NCI-H1694 (cell line): ENCODE measurements around the gene MYO5B.
A peak's percentile ranks its signal among the peaks of the same experiment; 100 is the strongest.

Experiments used
- DNase-seq: peaks from one replicate; lab custom pipeline; 2025; lab: John Stamatoyannopoulos, UW

Gene MYO5B

GRCh38 chr18:50011813-50012435 lies 183.0 kb downstream of the MYO5B start:
- DNase-seq: no peak

GRCh38 chr18:50009773-50010335 lies 185.1 kb downstream of the MYO5B start:
- DNase-seq: peak; percentile 64

DNA sequence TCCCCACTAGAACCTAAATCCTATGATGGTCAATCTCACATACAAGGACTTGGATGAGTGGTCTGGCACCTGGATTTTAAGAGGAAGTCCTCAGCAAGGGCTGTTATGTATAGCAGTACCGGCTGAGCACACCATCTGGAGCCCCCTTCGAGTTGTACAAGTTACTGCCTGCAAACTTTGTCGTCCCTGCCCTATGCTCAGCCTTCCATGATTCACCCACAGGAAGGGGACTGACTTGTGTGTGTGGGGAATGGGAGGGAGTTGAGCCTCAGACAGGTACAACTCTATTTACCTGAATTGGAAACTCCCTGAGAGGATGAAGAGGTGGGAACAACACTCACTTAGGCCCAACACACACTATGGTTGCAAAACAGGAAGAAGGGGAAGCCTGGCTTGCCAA lies 186.6 kb downstream of the MYO5B start:
- DNase-seq: no peak

DNA sequence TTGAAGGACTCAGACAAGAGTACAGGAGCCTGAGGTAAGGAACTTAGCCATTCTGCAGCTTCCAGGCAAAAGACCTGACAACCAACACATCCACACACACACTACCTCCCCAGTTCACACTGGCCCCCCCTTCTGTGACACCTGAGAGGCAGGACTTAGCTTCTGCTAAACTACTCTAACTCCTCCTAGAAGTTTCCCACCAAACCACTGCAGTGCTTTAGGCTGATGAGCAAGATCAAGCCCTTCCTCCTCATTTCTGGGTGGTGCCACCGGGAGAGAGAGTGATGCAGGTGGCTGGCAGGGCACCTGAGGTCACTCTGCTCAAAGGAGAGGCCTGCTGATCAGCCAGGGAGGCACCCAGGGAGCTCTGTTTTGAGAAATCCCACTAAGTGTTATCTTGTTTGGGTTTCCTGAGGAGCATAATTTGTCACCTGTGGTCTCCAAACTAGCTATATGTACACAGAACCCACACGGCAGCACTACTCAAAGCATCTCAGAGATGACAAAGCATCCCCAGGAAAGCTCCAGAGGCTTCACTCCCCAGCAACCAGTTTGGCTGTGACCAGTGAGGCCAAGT lies 188.4 kb downstream of the MYO5B start:
- no peak for DNase-seq

DNA sequence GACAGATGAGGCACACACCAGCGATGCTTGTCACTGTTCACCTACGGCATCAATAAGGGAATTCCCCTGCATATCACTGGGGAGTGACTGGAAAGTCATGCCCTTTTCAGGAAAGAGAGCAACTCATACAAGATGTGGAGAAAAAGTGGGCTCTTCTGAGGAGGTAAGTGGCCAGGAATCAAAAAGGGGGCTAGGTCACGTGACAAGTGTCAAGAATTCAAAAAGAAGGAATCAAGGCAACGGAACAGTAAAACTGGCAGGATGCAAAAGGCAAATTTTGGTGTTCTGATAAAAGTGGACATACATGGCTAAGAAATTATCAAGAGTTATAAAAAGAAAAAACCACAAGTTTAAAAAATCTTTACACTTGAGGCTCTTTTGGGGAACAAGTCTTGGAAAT lies 190.9 kb downstream of the MYO5B start:
- no peak for DNase-seq

GRCh38 chr18:50002781-50003180 lies 192.2 kb downstream of the MYO5B start:
- no peak for DNase-seq

DNA sequence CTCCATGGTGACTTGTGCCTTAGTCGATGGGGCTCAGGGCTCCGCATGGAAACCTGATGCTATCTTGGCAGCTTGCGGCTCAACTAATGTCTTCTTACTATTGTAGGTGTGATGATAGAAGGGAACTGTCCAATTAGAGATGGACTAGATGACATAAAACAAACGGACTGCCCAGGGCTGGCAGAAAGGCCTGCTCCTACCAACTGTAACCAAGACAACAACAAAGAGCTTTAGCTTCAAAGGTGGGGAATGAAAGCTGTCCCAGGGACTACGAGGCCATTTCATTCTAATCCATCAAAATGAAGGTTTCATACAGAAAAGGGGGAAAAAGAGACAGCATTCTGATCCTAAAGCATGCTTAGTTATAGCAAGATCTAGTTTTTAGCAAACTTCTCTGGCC lies 194.7 kb downstream of the MYO5B start:
- DNase-seq: no peak

- no peak for DNase-seq
These were observed 195.8 kb downstream of the MYO5B start for GRCh38 chr18:49999128-49999527.

GRCh38 chr18:49997558-49997957 lies 197.4 kb downstream of the MYO5B start:
- DNase-seq: no peak

GRCh38 chr18:49994410-49994809 lies 200.5 kb downstream of the MYO5B start:
- DNase-seq: no peak

GRCh38 chr18:49993299-49993698 lies 201.6 kb downstream of the MYO5B start:
- no peak for DNase-seq

DNA sequence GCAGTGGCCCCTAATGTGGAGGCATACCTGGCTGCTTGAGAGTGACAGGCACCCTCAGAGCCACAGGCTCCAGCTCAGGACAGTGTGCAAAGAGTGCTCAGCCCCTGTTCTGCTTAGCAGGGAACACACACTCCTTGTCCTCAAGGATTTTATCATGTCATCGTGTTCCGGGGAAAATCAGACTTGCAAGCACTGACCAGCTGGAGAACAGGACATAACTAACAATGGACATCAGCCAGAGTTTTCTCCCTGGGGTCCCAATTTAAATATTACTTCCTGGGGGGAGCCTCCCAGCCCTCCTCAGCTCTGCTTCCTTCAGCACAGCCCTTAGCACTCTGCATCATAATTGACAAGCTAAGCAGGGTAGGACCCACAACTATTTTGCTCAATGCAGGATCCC lies 206.2 kb downstream of the MYO5B start:
- DNase-seq: no peak

DNA sequence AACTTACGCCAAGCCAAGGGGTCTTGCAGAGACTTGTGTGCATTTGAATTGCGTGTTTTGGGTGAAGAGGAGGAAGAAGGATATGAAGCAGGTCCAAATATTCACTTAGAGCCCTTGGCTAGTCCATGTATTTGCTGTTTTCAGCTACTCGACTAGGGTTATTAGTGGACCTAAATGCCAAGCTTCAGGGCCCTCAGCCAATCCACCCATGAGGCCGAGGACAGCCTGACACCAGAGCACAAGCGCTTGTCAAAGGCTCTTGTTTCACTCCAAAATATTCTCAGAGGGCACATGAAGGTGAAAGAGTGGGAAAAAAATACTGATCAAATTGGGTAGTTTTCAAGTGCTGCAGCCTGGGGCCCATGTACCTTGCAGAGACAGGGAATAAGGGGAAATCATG lies 206.8 kb downstream of the MYO5B start:
- no peak for DNase-seq

DNA sequence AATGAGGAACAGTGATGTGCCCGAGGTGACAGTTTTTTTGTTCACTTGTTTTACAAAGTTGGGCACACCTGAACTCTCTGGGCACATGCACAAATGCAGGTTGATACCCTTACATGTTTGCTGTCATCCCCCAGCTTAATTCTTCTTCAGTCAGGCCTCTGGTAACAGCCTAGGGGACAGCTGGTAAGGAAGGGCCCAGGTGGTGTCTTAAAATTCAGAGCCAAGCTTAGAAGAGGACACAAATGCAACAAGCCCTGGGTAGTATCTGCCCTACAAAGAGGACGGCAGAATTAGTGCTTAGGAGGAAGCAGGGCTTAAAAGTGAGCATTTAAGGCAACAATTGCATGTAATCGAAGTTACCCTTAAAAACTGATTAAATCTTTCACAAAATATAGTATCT lies 209.7 kb downstream of the MYO5B start:
- no peak for DNase-seq

DNA sequence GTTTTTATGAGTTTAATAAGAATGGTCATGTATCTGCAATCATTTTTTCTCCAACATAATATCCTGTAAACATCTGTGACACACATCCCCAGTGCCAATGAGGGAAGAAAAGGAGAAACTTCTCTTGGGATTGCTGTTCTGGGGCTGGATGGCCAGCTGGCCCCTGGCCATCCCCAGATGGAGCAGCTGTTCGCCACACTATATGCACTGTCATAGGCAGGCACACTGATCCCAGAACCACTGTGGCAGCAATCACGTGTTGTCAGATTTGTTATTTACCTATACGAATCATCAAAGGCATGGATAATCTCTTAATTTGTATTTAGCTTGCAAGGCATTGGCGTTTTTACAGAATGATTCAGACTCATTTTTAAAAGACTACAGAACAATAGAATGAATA lies 214.1 kb downstream of the MYO5B start:
- DNase-seq: peak; percentile 43

DNA sequence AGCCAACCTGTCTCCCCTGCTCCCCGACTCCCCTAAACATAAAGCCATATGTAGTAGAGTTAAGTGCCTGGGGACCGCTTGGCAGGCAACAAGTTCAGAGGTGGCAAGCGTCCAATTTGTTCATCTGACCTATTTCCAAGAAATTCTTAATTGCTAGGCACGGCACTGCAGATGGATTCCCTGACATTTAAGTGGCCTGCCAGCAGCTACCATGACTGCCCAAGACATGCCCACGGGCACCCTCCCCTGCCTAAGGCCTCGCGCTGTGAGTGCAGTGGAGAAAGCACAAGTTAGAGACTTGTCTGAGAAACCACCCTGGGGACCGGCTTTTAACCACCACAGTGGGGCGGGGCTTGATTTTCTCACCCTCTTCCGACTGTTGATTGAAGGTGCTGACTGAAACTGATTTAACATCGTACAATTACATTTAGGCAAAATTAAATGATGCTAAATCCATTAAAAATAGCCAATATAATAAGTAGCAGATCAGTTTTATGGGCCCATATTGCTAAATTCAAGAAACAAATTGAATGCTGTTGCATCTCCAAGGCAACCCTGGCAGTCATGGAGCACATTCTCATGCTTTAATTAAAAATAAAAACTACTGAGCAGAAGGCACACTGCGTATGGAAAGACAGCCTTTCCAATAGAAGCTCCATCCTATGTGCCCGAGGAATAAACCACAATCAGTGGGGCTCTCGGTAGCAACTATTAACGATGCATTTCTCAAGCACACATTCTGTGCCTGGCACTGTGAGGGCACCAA lies 218.0 kb downstream of the MYO5B start:
- DNase-seq: peak; percentile 74

- no peak for DNase-seq
These were observed 218.9 kb downstream of the MYO5B start for GRCh38 chr18:49976001-49976400.

- DNase-seq: no peak
These were observed 220.9 kb downstream of the MYO5B start for GRCh38 chr18:49974079-49974478.

GRCh38 chr18:49973592-49973991 lies 221.4 kb downstream of the MYO5B start:
- DNase-seq: no peak

DNA sequence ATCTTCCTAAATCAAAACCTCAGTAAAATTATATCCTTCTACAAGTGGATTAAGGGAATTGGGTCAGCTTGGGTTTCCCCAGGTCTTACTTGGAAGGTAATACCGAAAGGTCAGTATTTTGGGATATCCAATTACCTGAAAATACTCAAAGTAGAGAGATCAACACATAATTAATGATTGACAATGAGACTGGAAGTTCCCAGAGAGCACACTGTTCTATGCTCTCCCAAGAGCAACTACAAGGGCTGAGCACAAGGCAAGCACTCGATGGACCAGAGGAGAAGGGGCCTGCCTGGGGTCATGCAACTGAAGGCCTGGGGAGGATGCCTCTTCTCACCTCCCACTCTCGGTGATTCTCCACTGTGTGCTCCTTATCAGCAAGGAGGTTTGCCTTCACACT lies 222.4 kb downstream of the MYO5B start:
- no peak for DNase-seq

- DNase-seq: no peak
These were observed 223.5 kb downstream of the MYO5B start for GRCh38 chr18:49971462-49971861.

DNA sequence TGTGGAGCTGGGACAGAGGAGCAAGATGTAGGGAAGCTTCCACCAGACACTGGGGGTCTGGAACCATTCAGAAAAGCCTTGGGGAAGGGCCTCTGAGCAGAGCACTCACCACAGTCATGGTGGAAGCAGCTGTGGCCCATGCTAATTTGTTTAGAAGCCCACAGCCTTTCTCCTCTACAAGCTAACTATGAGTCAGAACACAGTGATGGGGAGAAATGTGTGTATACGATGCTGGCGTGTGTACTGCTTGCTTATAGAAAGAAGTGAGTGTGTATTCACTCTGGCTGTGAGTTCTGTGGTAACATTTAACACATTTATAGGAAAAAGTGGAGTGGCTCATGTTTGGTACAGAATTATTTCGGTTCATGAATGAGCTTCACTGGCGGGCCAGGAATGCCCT lies 224.6 kb downstream of the MYO5B start:
- no peak for DNase-seq

DNA sequence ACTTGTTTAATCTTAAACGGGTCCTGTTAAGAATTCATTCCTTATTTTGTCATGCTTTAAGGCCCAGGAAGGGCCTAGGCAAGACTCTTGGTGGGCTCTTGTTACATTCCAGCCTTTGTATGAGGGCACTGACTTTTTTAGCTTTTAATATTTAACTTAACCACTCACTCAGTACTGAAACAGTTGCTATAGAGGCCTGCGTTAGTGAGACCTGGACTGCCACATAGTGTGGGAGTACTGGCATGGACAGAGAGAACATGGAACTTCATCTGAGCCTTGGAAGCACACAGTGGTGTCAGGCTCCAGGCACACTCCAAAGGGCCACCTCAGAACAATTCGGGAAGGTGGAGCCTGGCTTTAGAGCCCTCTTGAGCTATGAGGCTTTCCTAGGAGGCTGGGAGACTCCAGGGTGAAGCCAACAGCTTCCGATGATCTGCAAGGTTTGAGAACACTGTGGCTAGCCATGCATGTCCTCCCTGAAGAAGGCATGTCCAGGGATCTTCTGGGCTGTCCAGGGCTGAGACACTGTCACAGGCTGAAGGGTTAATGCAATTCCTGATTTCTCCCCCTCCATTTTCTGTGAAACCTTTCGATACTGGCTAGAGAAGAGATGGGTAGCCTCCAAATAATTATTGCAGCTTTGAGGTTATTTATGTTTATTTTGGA lies 226.2 kb downstream of the MYO5B start:
- DNase-seq: no peak
